Mammary epithelial cell (primary cell): ENCODE results near the gene LILRB5.
"Not testable (repeated sequence)": the region's sequence is repeated elsewhere in the genome, so short reads cannot be mapped to it uniquely, and the experiment has no call there.

Experiments
- EZH2 ChIP-seq: IDR thresholded peaks from 2 replicates; pipeline ENCODE4 v1.6.1; 2012; ENCODE audit warnings: low read length, inconsistent platforms, borderline replicate concordance
- TF ChIP-seq, protein P1 (sequence below), 2 donors: IDR thresholded peaks in 1 of 2; conservative IDR thresholded peaks in 1 of 2; 2 replicates each; pipeline ENCODE4 v1.5.1; 2011 to 2012; ENCODE audit warnings: inconsistent platforms in 2 of 2, low read length in 2 of 2, mild to moderate bottlenecking in 2 of 2, control low read depth in 1 of 2, low read depth in 1 of 2; ENCODE audit not compliant: insufficient read depth in 1 of 2; ENCODE audit errors: extremely low read depth in 1 of 2

GRCh38 chr19:54278056-54278455 lies 21.0 kb upstream of the LILRB5 start:
- TF ChIP-seq, protein P1, sequence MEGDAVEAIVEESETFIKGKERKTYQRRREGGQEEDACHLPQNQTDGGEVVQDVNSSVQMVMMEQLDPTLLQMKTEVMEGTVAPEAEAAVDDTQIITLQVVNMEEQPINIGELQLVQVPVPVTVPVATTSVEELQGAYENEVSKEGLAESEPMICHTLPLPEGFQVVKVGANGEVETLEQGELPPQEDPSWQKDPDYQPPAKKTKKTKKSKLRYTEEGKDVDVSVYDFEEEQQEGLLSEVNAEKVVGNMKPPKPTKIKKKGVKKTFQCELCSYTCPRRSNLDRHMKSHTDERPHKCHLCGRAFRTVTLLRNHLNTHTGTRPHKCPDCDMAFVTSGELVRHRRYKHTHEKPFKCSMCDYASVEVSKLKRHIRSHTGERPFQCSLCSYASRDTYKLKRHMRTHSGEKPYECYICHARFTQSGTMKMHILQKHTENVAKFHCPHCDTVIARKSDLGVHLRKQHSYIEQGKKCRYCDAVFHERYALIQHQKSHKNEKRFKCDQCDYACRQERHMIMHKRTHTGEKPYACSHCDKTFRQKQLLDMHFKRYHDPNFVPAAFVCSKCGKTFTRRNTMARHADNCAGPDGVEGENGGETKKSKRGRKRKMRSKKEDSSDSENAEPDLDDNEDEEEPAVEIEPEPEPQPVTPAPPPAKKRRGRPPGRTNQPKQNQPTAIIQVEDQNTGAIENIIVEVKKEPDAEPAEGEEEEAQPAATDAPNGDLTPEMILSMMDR (conservative IDR thresholded peaks at IDR 0.05 in 1 of 2, IDR thresholded peaks at IDR 0.05 in 1 of 2; ENCODE audit: extremely low read depth in 1 of 2, insufficient read depth in 1 of 2, low read depth in 1 of 2, low read length in 2 of 2): not testable (repeated sequence)
- not testable (repeated sequence) for TF ChIP-seq EZH2
